Adrenal gland (tissue), 12 donors: ENCODE data around the gene SORCS3. TPM values are rescaled to one million over a fixed set of nuclear protein-coding genes. Genes with fewer than 3 reads are reported as not detected.

Source experiments
- DNase-seq, 7 donors: peaks; one replicate each; pipeline ENCODE4 v3.0.0-alpha.2; 2019 to 2020
- H3K27ac ChIP-seq, 5 donors: fragments of 200-600 bp; sonication (generic) in 4 of 5; 1 replicate in 3 of 5; 2 replicates in 2 of 5; pipeline versions ENCODE4 v1.5.1 to v1.8.0; 2016 to 2020; ENCODE audit warnings: mild to moderate bottlenecking in 1 of 5
- H3K27me3 ChIP-seq: fragments of 200-600 bp; 2 replicates; pipeline ENCODE4 v1.8.0; 2021
- H3K36me3 ChIP-seq, 2 donors: fragments of 200-600 bp; replicated peaks in 1 of 2; 1 replicate in 1 of 2; 2 replicates in 1 of 2; pipeline versions ENCODE4 v1.5.1 to v1.8.0; 2018 to 2022
- H3K4me1 ChIP-seq, 2 donors: fragments of 200-600 bp; replicated peaks in 1 of 2; 1 replicate in 1 of 2; 2 replicates in 1 of 2; pipeline versions ENCODE4 v1.5.1 to v1.8.0; 2018 to 2021
- H3K4me3 ChIP-seq, 4 donors: fragments of 200-600 bp; sonication (generic) in 3 of 4; one replicate each; pipeline ENCODE4 v1.5.1; 2016 to 2018
- H3K9me3 ChIP-seq, 3 donors: fragments of 200-600 bp; sonication (generic) in 1 of 3; replicated peaks in 1 of 3; 1 replicate in 2 of 3; 2 replicates in 1 of 3; pipeline versions ENCODE4 v1.5.1 to v1.8.0; 2016 to 2021
- CTCF ChIP-seq, 6 experiments: fragments of 450-650 bp in 4 of 6; fragments of 200-600 bp in 2 of 6; sonication (generic) in 1 of 6; IDR thresholded peaks; 1 replicate in 5 of 6; 2 replicates in 1 of 6; pipeline versions ENCODE4 v1.5.1 to v1.8.0; 2016 to 2021; ENCODE audit warnings: antibody characterized with exemption in 6 of 6, mild to moderate bottlenecking in 2 of 6, moderate library complexity in 1 of 6
- POLR2A ChIP-seq, 2 donors: fragments of 450-650 bp; IDR thresholded peaks; one replicate each; pipeline ENCODE4 v1.6.1; 2017; ENCODE audit warnings: antibody characterized with exemption in 2 of 2, mild to moderate bottlenecking in 2 of 2, moderate library complexity in 1 of 2
- WGBS, 4 donors: extraction: QIAGEN DNeasy Blood & Tissue Kit in 2 of 4; methylation state at CpG; one replicate each; pipeline versions ENCODE4 v1.1.5 to v1.1.7; 2013 to 2017; 5-methylcytosine and 5-hydroxymethylcytosine counted together
- intact Hi-C, 2 donors: fragments of 100-400 bp; cut with DNase I; formaldehyde crosslinking; loops; one replicate each; pipeline versions ENCODE4 v1.14.1 to v1.15.0; 2022 to 2023
- polyA plus RNA-seq, 3 donors: library from polyadenylated mRNA; stranded (reverse); fragments of 200-250 nt in 2 of 3; fragments of 350-450 nt in 1 of 3; fragmentation: Illumina TruSeq in 1 of 3; extraction: RNeasy Lipid Tissue Mini Kit (QIAGEN cat#74804) in 1 of 3; gene quantifications; one replicate each; pipeline ENCODE4 v1.2.3, GENCODE V29; 2013 to 2014
- total RNA-seq, 9 donors: library from RNA; depleted of rRNA in 4 of 9; stranded (reverse); fragments of >200 nt in 4 of 9; fragments of 120-200 nt in 1 of 9; fragmentation: NEBNext Ultra II Directional in 1 of 9; extraction: Animal tissue kit (Norgen Biotek cat#: 25700) in 1 of 9; gene quantifications; one replicate each; pipeline versions ENCODE4 v1.1.0 to v1.2.4, GENCODE V29; 2013 to 2023
- donor health status: healthy with polysubstance abuse.
- donor health status: Bipolar disorder and iron deficiency.
- donor health status: DM: yes; HTN: yes; CAD: no.
- donor health status: DM: no; HTN: no; CAD: no.
- donor health status: DM: no; HTN: no; CAD: no.
- donor health status: DM: yes; HTN: yes; CAD: no.

The SORCS3 gene
- total and polyA plus RNA-seq, 12 donors, result 0.22 to 3.4 (median 1.2) TPM; not detected in 2

DNA sequence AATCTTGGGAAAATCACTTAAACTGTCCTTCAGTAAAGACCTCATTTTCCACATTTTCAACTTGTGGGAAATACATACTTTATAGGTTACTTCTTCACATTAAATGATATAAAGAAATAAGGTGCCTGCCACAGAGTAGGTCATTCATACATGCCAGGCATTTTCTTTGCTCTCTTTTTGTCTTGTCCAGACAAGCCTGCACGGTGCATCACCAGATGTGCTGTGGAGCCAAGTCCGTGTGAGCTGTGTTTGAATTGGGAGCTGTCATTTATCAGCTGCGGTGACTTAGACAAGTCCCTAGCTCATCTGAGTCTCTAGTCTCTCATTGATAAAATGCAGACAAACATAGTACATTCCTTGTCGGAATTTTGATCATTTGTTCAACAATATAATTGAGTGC is 432.9 kb downstream of the SORCS3 start:
- H3K27me3 ChIP-seq, result no peaks in the 10 kb centered on the region
- intact Hi-C loops, result no loop called here
- no peak for TF ChIP-seq CTCF (IDR thresholded peaks at IDR 0.05)
- TF ChIP-seq POLR2A (IDR thresholded peaks at IDR 0.05), result no peak

DNA sequence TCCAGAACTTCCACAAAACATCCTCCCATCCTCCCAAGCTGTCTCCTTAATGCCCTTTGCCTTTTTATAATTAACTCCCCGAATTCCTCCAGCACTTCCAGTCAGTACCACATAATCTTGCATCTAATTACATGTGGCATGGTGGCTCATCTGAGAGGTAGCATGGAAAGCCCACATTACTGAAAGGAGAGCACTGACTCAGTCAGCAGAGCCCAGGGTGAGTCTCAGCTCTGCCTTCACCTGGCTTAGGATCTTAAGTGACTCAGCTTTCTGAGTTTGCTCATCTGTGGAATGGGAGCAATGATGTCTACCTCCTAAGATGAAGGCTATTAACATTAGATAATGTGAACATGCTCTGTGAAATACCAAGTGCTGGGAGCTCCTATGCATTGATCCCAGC is 433.9 kb downstream of the SORCS3 start:
- 50 to 81% (median 65%) methylated on average over 1 of the region's 1 CpG for WGBS, 4 donors
- no peak for DNase-seq
- Histone ChIP-seq H3K4me1 (no peaks in the 10 kb centered on the region), H3K36me3 (no peaks in the 10 kb centered on the region), H3K9me3 (no peaks in the 10 kb centered on the region), H3K4me3 (no peak overlapping the region), H3K27me3 (no peaks in the 10 kb centered on the region), H3K27ac (no peak overlapping the region)
- no peak for TF ChIP-seq CTCF (IDR thresholded peaks at IDR 0.05)
- TF ChIP-seq POLR2A (IDR thresholded peaks at IDR 0.05), result no peak
- intact Hi-C loops, result no loop called here

More for the DNA sequence above, 432.9 kb downstream of the SORCS3 start:
- H3K27ac ChIP-seq, result no peak overlapping the region
- no peak overlapping the region for H3K4me3 ChIP-seq
- no peaks in the 10 kb centered on the region for H3K9me3 ChIP-seq
- no peaks in the 10 kb centered on the region for H3K36me3 ChIP-seq
- no peaks in the 10 kb centered on the region for H3K4me1 ChIP-seq
- DNase-seq, result no peak
- 71 to 81% (median 78%) methylated on average over 4 of the region's 4 CpGs for WGBS, 4 donors

- H3K9me3 ChIP-seq, result no peaks in the 10 kb centered on the region
- no peak for DNase-seq
- H3K4me3 ChIP-seq, result no peak overlapping the region
- no peak for TF ChIP-seq CTCF (IDR thresholded peaks at IDR 0.05)
- no peaks in the 10 kb centered on the region for H3K36me3 ChIP-seq
- no peak overlapping the region for H3K27ac ChIP-seq
- WGBS, 4 donors, result 49 to 53% (median 51%) methylated on average over 2 of the region's 2 CpGs
- intact Hi-C loops, result no loop called here
- H3K4me1 ChIP-seq, result no peaks in the 10 kb centered on the region
- no peaks in the 10 kb centered on the region for H3K27me3 ChIP-seq
Observed at GRCh38 chr10:105085980-105086379, 444.9 kb downstream of the SORCS3 start.

GRCh38 chr10:105094048-105094447 is 453.0 kb downstream of the SORCS3 start:
- no peak for TF ChIP-seq CTCF (IDR thresholded peaks at IDR 0.05)
- no peak for TF ChIP-seq POLR2A (IDR thresholded peaks at IDR 0.05)
- H3K4me1 ChIP-seq, result no peaks in the 10 kb centered on the region
- no peak overlapping the region for H3K27ac ChIP-seq
- H3K36me3 ChIP-seq, result no peaks in the 10 kb centered on the region
- intact Hi-C loops, result no loop called here
- no peaks in the 10 kb centered on the region for H3K9me3 ChIP-seq
- WGBS, 4 donors, result 56 to 91% (median 76%) methylated on average over 1 of the region's 1 CpG
- H3K4me3 ChIP-seq, result no peak overlapping the region
- no peaks in the 10 kb centered on the region for H3K27me3 ChIP-seq
- DNase-seq, result no peak
